HEK293T (cell line): Measurements from ENCODE around the gene TMEM178B.

Experiments
- CTCF ChIA-PET: fragments of 350-600 bp; formaldehyde crosslinking; extraction: SDS; loops from one replicate; lab custom pipeline; 2021; ENCODE audit warnings: antibody characterized with exemption, inconsistent platforms; lab: Yijun Ruan, JAX
- POLR2A ChIA-PET: fragments of 350-600 bp; formaldehyde crosslinking; extraction: SDS; loops from one replicate; lab custom pipeline; 2020; ENCODE audit warnings: antibody characterized with exemption, inconsistent platforms; lab: Yijun Ruan, JAX
- DNase-seq: peaks from one replicate; pipeline ENCODE4 v3.0.0; 2012; ENCODE audit warnings: mixed read lengths; ENCODE audit errors: extremely low spot score
- ARNT ChIP-seq: fragments of 450-650 bp; IDR thresholded peaks from 2 replicates; pipeline ENCODE4 v1.6.1; 2017; ENCODE audit warnings: mild to moderate bottlenecking
- BHLHE40 ChIP-seq: fragments of 450-650 bp; IDR thresholded peaks from 2 replicates; pipeline ENCODE4 v1.6.1; 2016; ENCODE audit warnings: mild to moderate bottlenecking, moderate library complexity, borderline replicate concordance
- CTBP1 ChIP-seq: fragments of 450-650 bp; IDR thresholded peaks from 2 replicates; pipeline ENCODE4 v1.6.1; 2016; ENCODE audit warnings: borderline replicate concordance
- ELF4 ChIP-seq: fragments of 450-650 bp; IDR thresholded peaks from 2 replicates; pipeline ENCODE4 v1.6.1; 2017; ENCODE audit warnings: antibody characterized with exemption
- FOXA1 ChIP-seq: fragments of 450-650 bp; IDR thresholded peaks from 2 replicates; pipeline ENCODE4 v1.6.1; 2016; ENCODE audit warnings: mild to moderate bottlenecking
- FOXK2 ChIP-seq: fragments of 450-650 bp; IDR thresholded peaks from 2 replicates; pipeline ENCODE4 v1.6.1; 2016; ENCODE audit warnings: mild to moderate bottlenecking
- FOXM1 ChIP-seq: fragments of 450-650 bp; IDR thresholded peaks from 2 replicates; pipeline ENCODE4 v1.6.1; 2017; ENCODE audit warnings: mild to moderate bottlenecking, borderline replicate concordance
- HDGF ChIP-seq: fragments of 450-650 bp; IDR thresholded peaks from 2 replicates; pipeline ENCODE4 v1.6.1; 2017; ENCODE audit warnings: antibody characterized with exemption, borderline replicate concordance
- L3MBTL2 ChIP-seq: fragments of 450-650 bp; conservative IDR thresholded peaks from 2 replicates; pipeline ENCODE4 v1.6.1; 2016; ENCODE audit warnings: mild to moderate bottlenecking
- LEF1 ChIP-seq: fragments of 450-650 bp; IDR thresholded peaks from 2 replicates; pipeline ENCODE4 v1.6.1; 2017; ENCODE audit warnings: mild to moderate bottlenecking, borderline replicate concordance
- NFRKB ChIP-seq: fragments of 450-650 bp; IDR thresholded peaks from 2 replicates; pipeline ENCODE4 v1.6.1; 2016; ENCODE audit warnings: mild to moderate bottlenecking, moderate library complexity
- PKNOX1 ChIP-seq: fragments of 450-650 bp; IDR thresholded peaks from 2 replicates; pipeline ENCODE4 v1.6.1; 2016
- SP1 ChIP-seq: fragments of 450-650 bp; IDR thresholded peaks from 2 replicates; pipeline ENCODE4 v1.6.1; 2017
- SUZ12 ChIP-seq: fragments of 450-650 bp; IDR thresholded peaks from 2 replicates; pipeline ENCODE4 v1.6.1; 2016; ENCODE audit warnings: mild to moderate bottlenecking
- TARDBP ChIP-seq: fragments of 450-650 bp; IDR thresholded peaks from 2 replicates; pipeline ENCODE4 v1.6.1; 2016
- ZNF384 ChIP-seq: fragments of 450-650 bp; IDR thresholded peaks from 2 replicates; pipeline ENCODE4 v1.6.1; 2016

Gene TMEM178B

DNA sequence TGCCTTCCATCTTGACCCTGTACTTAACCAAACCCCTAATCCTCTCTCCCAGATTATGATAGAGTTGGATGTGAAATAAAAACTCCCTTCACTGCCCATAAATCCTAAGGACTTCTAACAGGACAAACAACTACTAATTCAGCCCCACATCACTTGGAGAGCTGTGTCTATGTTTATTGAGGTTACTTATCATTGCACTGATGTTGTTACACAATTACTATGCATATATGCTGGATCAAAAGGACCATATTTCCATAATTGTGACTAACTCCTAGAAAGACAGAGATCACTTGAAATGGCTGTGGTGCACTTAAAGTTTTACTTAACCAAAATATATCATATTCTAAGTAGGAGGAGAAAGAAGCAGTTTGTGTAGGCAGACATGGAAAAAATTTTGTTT lies 332.5 kb downstream of the TMEM178B start:
- ChIA-PET CTCF (no interaction called here), POLR2A (no interaction called here)
- TF ChIP-seq CTBP1 (no peak), L3MBTL2 (no peak), ELF4 (no peak)
- no peak for DNase-seq

GRCh38 chr7:141407893-141408292 lies 334.0 kb downstream of the TMEM178B start:
- no peak for TF ChIP-seq CTBP1
- TF ChIP-seq ELF4: no peak
- no peak for TF ChIP-seq FOXK2
- no peak for TF ChIP-seq FOXA1
- no peak for TF ChIP-seq TARDBP
- no peak for TF ChIP-seq ARNT
- TF ChIP-seq BHLHE40: no peak
- TF ChIP-seq PKNOX1: no peak
- no peak for TF ChIP-seq SUZ12
- CTCF ChIA-PET: no interaction called here
- POLR2A ChIA-PET: no interaction called here
- DNase-seq: no peak

GRCh38 chr7:141408440-141408839 lies 334.6 kb downstream of the TMEM178B start:
- DNase-seq: no peak
- CTCF ChIA-PET: no interaction called here
- TF ChIP-seq FOXK2 (no peak), SP1 (no peak), HDGF (no peak), ELF4 (no peak), SUZ12 (no peak), BHLHE40 (no peak), FOXA1 (no peak)
- POLR2A ChIA-PET: no interaction called here

GRCh38 chr7:141409219-141409618 lies 335.4 kb downstream of the TMEM178B start:
- no peak for TF ChIP-seq CTBP1
- DNase-seq: no peak
- ChIA-PET CTCF (no interaction called here), POLR2A (no interaction called here)

DNA sequence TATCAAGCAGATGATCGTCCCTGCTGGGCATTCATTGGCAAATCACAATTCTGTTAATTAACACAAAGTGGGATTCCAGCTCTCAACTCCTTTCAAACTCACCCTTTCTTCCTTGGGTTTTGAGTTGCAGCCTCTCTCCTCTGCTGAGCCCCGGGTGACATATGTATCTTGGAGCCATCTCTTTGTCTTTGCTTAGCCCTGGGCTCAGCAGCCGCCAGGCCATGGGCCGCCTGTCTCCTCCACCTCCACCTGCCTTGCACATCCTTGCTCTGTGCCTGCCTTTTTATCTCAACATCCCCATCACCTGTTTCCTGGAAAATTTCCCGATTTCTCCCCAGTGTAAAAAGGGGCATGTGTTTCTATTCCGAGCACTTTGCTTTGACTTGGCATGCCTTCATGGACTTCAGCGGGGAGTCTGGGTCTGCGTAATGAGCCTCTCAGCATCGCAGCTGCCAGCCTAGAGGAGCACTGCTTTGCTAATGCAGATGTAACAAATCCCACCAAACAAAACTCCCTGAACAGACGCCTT lies 336.0 kb downstream of the TMEM178B start:
- POLR2A ChIA-PET: no interaction called here
- CTCF ChIA-PET: no interaction called here
- TF ChIP-seq TARDBP (no peak), FOXA1 (no peak), NFRKB (no peak), SP1 (no peak), BHLHE40 (no peak), L3MBTL2 (no peak), PKNOX1 (no peak), LEF1 (no peak), SUZ12 (no peak), ARNT (no peak), FOXK2 (no peak), HDGF (no peak), ZNF384 (no peak)
- DNase-seq: no peak

GRCh38 chr7:141410353-141411000 lies 336.6 kb downstream of the TMEM178B start:
- DNase-seq: no peak
- TF ChIP-seq CTBP1 (no peak), TARDBP (no peak), ARNT (no peak)
- ChIA-PET POLR2A (no interaction called here), CTCF (no interaction called here)

DNA sequence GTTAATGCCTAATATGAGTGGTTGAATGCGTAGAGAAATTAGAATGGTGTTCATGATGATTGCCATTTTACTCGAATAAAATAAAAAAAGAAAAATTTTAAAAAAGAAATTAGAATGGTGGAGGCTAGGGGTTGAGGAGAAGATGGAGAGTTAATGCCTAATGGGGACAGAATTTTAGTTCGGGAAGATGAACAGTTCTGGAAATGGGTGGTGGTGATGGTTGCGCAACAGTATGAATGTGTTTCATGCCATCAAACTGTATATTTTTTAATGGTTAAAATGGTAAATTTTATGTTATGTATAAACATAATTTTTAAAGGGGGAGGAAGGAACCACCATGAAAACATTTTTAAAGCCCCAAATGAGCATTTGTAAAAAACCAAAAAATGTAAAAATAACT lies 337.3 kb downstream of the TMEM178B start:
- DNase-seq: no peak
- ChIA-PET CTCF (no interaction called here), POLR2A (no interaction called here)
- no peak for TF ChIP-seq TARDBP
- no peak for TF ChIP-seq FOXM1
- no peak for TF ChIP-seq NFRKB
- TF ChIP-seq BHLHE40: no peak
- no peak for TF ChIP-seq CTBP1
- no peak for TF ChIP-seq FOXK2
- TF ChIP-seq SP1: no peak
- no peak for TF ChIP-seq HDGF
- TF ChIP-seq ZNF384: no peak
- TF ChIP-seq PKNOX1: no peak
- TF ChIP-seq FOXA1: no peak
- no peak for TF ChIP-seq ELF4
